GM18526 (cell line): ENCODE results near the gene HSD11B1L.

ENCODE experiments used
- POLR2A ChIP-seq: IDR thresholded peaks from 3 replicates; pipeline ENCODE4 v1.6.1; 2011; ENCODE audit not compliant: insufficient read length; ENCODE audit errors: extremely low read depth

The HSD11B1L gene

GRCh38 chr19:5678071-5678718, 2.6 kb upstream of the HSD11B1L start:
- TF ChIP-seq POLR2A: no peak

GRCh38 chr19:5679289-5680083, 1.3 kb upstream of the HSD11B1L start:
- no peak for TF ChIP-seq POLR2A

GRCh38 chr19:5680084-5680436, 767 bp upstream of the HSD11B1L start:
- no peak for TF ChIP-seq POLR2A

DNA sequence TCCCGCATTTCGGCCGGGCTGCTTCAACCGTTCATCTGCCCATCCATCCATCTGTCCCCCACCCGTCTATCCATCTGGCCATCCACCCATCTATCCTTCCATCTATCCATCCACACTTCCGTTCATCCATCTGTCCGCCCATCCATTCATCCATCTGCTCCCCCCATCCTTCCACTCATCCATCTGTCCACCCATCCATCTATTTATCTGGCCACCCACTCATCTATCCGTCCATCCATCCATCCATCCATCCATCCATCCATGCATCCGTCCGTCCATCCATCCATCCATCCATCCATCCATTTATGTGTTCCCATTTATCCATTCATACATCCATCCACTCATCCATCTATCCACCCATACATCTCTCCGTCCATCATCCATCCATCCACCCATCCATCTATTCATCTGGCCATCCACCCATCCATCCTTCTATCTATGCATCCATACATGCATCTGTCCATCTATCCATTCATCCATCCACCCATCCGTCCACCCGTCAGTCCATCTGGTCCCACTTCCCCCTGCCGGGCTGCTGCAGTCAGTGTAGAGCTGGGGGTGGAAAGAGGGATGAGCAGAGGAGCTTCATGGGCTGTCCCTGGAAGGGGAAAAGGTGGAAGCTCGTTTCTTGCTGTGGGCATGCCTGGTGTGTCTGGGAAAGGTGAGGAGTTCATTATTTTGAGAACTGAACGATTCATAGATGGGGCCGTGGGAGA, 722 bp downstream of the HSD11B1L start:
- TF ChIP-seq POLR2A: no peak

GRCh38 chr19:5682107-5682482, 1.3 kb downstream of the HSD11B1L start:
- TF ChIP-seq POLR2A: no peak

DNA sequence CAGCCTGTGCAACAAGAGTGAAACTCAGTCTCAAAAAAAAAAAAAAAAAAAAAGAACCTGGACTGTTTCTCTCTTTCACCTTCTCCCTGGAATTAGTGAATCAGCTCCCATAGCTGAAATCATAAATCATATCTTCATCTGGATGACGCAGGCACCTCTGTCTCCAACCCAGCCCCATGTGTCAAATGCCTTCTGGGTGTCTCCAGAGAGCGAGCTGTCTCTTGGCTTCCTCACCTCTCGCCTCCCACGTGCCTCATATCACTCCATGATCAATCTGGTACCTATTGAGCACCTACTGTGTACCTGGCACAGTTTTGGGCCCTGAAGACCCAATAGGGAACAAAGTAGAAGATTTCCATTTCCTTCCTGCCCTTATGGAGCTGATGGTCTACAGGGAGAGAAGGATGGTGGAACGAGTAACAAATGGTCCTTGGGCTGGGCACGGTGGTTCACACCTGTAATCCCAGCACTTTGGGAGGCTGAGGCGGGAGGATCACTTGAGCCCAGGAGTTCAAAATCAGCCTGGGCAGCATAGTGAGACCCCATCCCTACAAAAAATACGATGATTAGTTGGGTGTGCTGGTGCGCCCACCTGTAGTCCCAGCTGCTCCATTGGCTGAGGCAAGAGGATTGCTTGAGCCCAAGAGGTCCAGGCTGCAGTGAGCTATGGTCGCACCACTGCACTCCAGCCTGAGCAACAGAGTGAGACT, 2.5 kb downstream of the HSD11B1L start:
- TF ChIP-seq POLR2A: no peak

DNA sequence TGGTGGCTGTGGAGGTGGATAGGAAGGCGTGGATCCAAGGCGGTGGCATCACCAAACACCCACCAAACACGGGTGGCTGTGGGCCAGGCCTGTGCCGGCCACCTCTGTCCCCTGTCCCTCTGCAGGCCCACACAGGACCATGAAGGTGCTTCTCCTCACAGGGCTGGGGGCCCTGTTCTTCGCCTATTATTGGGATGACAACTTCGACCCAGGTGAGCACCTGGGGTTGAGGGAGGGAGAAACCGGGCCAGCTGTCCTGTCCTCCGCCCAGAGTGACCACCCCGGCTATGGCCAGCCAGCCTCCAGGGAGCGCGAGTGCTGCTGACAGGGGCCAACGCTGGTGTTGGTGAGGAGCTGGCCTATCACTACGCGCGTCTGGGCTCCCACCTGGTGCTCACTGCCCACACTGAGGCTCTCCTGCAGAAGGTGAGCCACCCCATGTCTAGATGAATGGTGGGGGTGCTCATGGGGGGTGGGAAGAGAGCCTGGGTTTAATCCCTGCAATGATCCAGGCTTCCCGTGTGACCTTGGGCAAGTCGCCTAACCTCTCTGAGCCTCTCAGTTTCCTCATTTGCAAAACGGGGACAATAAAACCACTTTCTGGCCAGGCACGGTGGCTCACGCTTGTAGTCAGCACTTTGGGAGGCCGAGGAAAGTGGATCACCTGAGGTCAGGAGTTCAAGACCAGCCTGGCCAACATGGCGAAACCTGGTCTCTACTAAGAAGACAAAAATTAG, 4.0 kb downstream of the HSD11B1L start:
- no peak for TF ChIP-seq POLR2A

- TF ChIP-seq POLR2A: no peak
Observed at GRCh38 chr19:5686326-5686646, 5.5 kb downstream of the HSD11B1L start.

DNA sequence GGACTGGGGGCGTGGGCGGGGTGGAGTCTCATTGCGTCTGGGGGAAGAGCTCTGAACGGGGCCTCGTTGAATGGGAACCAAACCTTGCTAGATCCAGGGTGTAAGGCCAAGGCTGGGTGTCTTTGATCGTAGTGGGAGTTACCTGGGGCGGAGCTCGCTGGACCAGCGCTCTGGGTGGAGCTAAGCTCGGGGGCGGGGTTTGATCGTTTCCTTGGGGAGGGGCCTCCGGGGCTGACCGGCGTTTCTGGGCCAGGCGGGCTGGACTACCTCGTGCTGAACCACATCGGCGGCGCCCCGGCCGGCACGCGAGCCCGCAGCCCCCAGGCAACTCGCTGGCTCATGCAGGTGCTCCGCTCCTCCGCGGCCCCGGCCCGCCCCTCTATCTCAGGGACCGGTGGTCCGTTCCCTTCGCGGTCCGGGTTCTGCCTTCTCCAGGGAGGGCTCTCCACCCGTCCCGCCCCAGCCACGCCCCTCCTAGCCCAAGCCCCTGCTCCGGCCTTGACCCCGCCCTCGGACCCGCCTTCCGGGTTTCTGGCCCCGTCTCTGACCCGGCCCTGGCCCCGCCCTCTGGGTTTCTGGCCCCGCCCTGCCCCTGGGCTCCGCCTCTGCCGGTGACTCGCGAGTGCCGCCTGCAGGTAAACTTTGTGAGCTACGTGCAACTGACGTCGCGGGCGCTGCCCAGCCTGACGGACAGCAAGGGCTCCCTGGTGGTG, 6.0 kb downstream of the HSD11B1L start:
- peak; percentile 29 for TF ChIP-seq POLR2A

GRCh38 chr19:5687360-5688198, 6.8 kb downstream of the HSD11B1L start:
- TF ChIP-seq POLR2A: no peak

DNA sequence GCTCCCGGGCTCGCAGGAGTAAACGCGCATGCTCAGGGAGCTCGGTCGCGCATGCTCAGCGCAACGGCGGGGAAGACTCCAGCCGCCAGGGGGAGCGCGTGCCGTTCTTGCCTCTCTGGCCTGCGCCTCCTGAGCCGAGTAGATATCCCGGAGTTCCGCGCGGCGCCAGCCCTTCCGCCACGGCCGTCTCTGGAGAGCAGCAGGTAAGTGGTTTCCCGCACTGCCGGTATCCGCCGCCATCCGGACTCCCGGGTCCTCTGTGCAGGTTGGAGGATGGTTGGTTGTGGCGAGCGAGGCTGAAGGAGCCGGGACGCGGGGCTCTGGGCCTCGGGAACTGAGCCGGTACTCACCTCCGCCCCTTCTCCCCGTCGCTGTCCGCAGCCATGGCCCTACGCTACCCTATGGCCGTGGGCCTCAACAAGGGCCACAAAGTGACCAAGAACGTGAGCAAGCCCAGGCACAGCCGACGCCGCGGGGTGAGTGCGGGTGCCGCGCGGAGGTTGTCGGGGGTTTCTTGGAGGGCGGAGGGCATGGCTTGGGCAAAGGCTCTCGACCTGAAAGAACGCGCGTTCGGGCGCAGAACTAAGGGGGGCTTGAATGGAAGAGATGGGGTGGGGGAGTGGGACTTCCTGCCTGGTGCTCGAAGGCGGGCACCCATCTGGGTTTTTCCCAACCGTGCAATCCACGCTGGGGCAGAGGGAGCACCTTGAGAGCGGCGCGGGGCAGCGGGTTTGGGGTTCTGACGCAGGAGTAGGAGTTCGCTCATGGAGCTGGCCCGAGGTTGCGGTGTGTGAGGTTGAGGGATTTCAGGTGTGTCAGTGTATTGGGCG, 9.5 kb downstream of the HSD11B1L start, which contains the start of gene RPL36:
Gene RPL36, plus strand, starts transcription at position 171 of the 830 bp plus-strand sequence. Its CDS starts 213 bp downstream, at position 384.
- peak; percentile 99 for TF ChIP-seq POLR2A

- no peak for TF ChIP-seq POLR2A
Observed at GRCh38 chr19:5690955-5691821, 10.4 kb downstream of the HSD11B1L start.
